ENCODE data around the gene NUDT8. TPM values are rescaled to one million over a fixed set of nuclear protein-coding genes. Genes with fewer than 3 reads are reported as not detected.
"Not testable (repeated sequence)": the region's sequence is repeated elsewhere in the genome, so short reads cannot be mapped to it uniquely, and the experiment has no call there.

Gene NUDT8
- total and polyA plus RNA-seq, 7 donors: 3.6 to 63.1 (median 10.9) TPM

GRCh38 chr11:67605231-67606011, 24.3 kb downstream of the NUDT8 start:
- TF ChIP-seq POLR2A (IDR thresholded peaks at IDR 0.05): no peak
- TF ChIP-seq POLR2AphosphoS5 (IDR thresholded peaks at IDR 0.05): no peak
- no peak for TF ChIP-seq CTCF (IDR thresholded peaks at IDR 0.05)
- no peak for TF ChIP-seq EP300 (IDR thresholded peaks at IDR 0.05)
- no peak for DNase-seq
- Histone ChIP-seq H3K27ac (peak overlapping the region in 1 of 4 donors; percentile 94), H3K4me1 (peaks cover 0 to 20% (median 19%) of the 10 kb centered on the region in 4 donors), H3K27me3 (no peaks in the 10 kb centered on the region), H3K4me3 (no peak overlapping the region), H3K9me3 (no peaks in the 10 kb centered on the region), H3K36me3 (peaks cover 7 to 23% (median 9%) of the 10 kb centered on the region in 4 donors)
- intact Hi-C loops (cut with DNase I): loop anchor here (1.0 to 2.0 kb wide), 3 partner anchors 21 to 33 kb away; no protein-coding TSS in a partner anchor
- 66 to 78% methylated on average over 11 of the region's 11 CpGs for WGBS, 2 donors

- H3K27ac ChIP-seq: no peak overlapping the region
- WGBS, 2 donors: 95 to 96% methylated on average over 2 of the region's 2 CpGs
- no peak overlapping the region for H3K4me3 ChIP-seq
- no peak for DNase-seq
- TF ChIP-seq POLR2A (IDR thresholded peaks at IDR 0.05) (no peak), CTCF (IDR thresholded peaks at IDR 0.05) (no peak), EP300 (IDR thresholded peaks at IDR 0.05) (no peak), POLR2AphosphoS5 (IDR thresholded peaks at IDR 0.05) (no peak)
- peaks cover 0 to 20% (median 19%) of the 10 kb centered on the region in 4 donors for H3K4me1 ChIP-seq
- peaks cover 3 to 17% (median 6%) of the 10 kb centered on the region in 4 donors for H3K36me3 ChIP-seq
- H3K27me3 ChIP-seq: no peaks in the 10 kb centered on the region
- H3K9me3 ChIP-seq: no peaks in the 10 kb centered on the region
- intact Hi-C loops (cut with DNase I): no loop called here
Observed at GRCh38 chr11:67604815-67605214, 24.9 kb downstream of the NUDT8 start.

- peaks cover 0 to 20% (median 19%) of the 10 kb centered on the region in 4 donors for H3K4me1 ChIP-seq
- H3K9me3 ChIP-seq; intact Hi-C loops (cut with DNase I); DNase-seq; H3K4me3 ChIP-seq; H3K27ac ChIP-seq; H3K27me3 ChIP-seq: not testable (repeated sequence)
- H3K36me3 ChIP-seq: peaks cover under 1 to 10% (median 2%) of the 10 kb centered on the region in 4 donors
- WGBS, 2 donors: 72 to 73% methylated on average over 2 of the region's 4 CpGs
Observed at GRCh38 chr11:67604119-67604518, 25.6 kb downstream of the NUDT8 start.

- H3K27me3 ChIP-seq: no peaks in the 10 kb centered on the region
- 94 to 96% methylated on average over 7 of the region's 7 CpGs for WGBS, 2 donors
- H3K4me3 ChIP-seq: no peak overlapping the region
- TF ChIP-seq CTCF (IDR thresholded peaks at IDR 0.05): no peak
- TF ChIP-seq EP300 (IDR thresholded peaks at IDR 0.05): no peak
- no peak for TF ChIP-seq POLR2A (IDR thresholded peaks at IDR 0.05)
- no peak for TF ChIP-seq POLR2AphosphoS5 (IDR thresholded peaks at IDR 0.05)
- DNase-seq: no peak
- H3K36me3 ChIP-seq: no peaks in the 10 kb centered on the region
- no peak overlapping the region for H3K27ac ChIP-seq
- H3K9me3 ChIP-seq: no peaks in the 10 kb centered on the region
- intact Hi-C loops (cut with DNase I): no loop called here
- peaks cover 0 to 3% (median 2%) of the 10 kb centered on the region in 4 donors for H3K4me1 ChIP-seq
Observed at GRCh38 chr11:67601098-67601497, 28.6 kb downstream of the NUDT8 start.

- Histone ChIP-seq H3K9me3 (no peaks in the 10 kb centered on the region), H3K27me3 (no peaks in the 10 kb centered on the region), H3K4me1 (no peaks in the 10 kb centered on the region), H3K36me3 (no peaks in the 10 kb centered on the region), H3K4me3 (no peak overlapping the region), H3K27ac (no peak overlapping the region)
- intact Hi-C loops (cut with DNase I): no loop called here
- 41 to 75% methylated on average over 7 of the region's 7 CpGs for WGBS, 2 donors
- DNase-seq: no peak
- TF ChIP-seq POLR2AphosphoS5 (IDR thresholded peaks at IDR 0.05) (no peak), EP300 (IDR thresholded peaks at IDR 0.05) (no peak)
Observed at GRCh38 chr11:67600324-67601029, 29.3 kb downstream of the NUDT8 start.
